ENCODE measurements around the gene RTL1.

RTL1 gene

DNA sequence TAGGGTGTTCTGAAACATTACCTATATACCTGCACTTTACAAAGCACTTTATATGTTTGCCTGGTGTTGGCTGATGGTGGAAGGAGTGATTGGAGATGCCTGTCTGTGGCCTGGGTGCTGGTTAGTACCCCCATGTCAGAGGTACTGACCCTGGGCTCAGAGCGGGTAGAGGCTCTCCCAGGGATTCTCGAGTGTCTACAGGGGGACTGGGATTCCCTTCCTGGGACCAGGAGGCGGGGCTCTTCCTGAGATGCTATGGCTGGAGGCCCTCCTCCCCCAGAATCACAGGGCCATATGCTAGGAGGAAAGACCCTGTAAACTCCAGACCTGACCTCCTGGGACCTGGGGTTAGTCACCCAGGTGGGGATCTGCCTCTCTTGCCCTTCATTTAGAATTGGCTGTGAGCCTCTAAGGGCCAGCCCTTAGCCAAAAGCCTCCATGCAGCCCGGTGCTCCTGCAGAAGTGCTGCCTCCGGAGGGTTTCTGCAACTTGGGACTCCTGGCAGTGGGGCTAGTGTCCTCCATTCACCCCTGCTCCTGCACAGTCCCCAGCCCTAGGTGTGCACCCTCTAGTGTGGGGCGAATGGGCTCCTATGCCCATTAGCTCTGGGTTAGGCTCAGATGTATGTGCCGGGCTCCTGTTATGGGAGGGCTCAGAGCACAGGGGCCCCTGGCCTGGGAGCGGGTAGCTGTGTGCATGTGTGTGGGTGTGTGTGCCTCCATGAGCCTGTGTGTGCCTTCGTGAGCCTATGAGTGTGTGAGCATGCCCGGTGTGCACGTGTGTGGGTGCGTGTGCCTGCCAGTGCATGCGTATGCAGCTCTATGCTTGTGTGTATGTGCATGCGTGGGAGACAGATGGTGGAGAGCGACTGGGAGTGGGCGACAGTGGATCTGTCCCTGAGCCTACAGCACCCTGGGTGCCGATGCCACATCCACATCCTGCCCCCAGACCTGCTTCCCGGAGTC, 36.6 kb downstream of the RTL1 start:
- no peak for DNase-seq (ENCODE audit: low spot score)

DNA sequence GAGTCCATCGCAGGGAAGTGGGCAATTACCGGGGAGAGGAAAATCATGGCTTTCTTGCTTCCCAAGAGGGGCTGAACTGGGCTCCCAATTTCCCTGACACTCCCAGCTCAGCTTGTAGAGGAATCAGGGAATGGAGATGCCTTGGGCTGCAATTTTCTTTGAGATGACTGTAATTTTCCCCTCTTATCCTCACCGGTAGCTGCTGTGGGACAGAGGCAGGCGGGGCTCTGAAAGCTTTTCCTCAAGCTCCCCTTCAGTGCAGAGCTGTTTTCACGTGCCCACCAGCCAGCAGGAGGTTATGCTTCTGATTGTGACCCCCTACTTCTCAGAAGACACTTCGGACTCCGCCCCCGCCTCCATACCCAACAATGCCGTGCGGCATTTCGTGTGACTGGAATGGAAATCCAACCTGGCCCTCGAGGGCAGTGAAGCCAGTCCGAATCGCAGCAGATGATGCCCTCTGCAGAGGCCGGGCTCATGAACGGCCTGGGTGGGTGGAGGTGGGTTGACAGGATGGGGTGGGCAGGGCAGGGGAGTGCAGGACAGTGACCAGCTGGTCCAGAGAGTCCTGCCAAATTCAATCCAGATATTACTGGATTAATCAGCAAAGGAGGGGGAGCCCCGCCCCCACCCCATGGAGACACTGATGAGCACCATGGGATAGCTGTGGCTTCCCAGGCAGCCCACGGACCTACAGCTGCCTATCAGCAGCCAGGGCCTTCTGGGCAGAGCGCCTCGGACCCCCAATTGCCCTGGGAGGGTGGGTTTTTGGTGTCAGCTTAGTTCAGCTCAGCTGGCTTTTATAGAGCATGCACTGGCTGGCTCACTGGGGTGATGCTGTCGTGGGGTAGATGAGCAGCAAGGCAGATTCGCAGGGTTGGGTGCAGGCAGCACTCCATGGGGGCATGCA, 37.6 kb downstream of the RTL1 start:
- DNase-seq (ENCODE audit: low spot score): no peak

GRCh38 chr14:100864960-100865681, 38.4 kb downstream of the RTL1 start:
- DNase-seq (ENCODE audit: low spot score): no peak

GRCh38 chr14:100864206-100864605, 39.3 kb downstream of the RTL1 start:
- DNase-seq (ENCODE audit: low spot score): no peak

DNA sequence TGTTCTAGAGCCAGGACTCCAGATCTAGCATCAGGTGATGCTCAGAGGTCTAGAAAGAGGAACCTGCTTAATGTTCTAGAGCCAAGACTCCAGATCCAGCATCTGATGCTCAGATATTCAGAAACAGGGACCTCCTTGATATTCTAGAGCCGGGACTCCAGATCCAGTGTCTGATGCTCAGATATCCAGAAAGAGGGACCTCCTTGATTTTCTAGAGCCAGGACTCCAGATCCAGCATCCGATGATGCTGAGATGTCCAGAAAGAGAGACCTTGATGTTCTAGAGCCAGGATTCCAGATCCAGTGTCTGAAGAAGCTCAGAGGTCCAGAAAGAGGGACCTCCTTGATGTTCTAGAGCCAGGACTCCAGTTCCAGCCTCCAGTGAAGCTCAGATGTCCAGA, 40.7 kb downstream of the RTL1 start:
- DNase-seq (ENCODE audit: low spot score): no peak

DNA sequence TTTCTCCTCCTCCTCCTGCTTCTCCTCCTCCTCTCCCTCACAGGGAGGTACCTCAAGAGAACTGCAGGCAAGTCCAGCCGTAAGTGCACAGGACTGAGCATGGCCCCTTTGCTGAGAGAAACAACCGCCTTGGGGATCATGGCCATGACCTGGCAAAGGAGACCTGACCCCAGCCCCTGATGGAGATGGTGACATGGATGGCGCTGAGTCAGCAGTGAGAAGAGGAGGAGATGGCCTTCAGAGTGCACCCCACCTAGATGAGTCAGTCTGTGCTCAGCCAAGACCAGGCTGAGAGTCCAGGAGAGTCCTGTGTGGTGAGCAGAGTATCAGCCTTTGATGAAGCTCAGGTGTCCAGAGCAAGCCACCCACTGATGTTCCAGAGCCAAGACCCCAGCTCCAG, 41.2 kb downstream of the RTL1 start:
- DNase-seq (ENCODE audit: low spot score): no peak

- DNase-seq (ENCODE audit: low spot score): no peak
Observed at GRCh38 chr14:100861937-100862247, 41.6 kb downstream of the RTL1 start.

DNA sequence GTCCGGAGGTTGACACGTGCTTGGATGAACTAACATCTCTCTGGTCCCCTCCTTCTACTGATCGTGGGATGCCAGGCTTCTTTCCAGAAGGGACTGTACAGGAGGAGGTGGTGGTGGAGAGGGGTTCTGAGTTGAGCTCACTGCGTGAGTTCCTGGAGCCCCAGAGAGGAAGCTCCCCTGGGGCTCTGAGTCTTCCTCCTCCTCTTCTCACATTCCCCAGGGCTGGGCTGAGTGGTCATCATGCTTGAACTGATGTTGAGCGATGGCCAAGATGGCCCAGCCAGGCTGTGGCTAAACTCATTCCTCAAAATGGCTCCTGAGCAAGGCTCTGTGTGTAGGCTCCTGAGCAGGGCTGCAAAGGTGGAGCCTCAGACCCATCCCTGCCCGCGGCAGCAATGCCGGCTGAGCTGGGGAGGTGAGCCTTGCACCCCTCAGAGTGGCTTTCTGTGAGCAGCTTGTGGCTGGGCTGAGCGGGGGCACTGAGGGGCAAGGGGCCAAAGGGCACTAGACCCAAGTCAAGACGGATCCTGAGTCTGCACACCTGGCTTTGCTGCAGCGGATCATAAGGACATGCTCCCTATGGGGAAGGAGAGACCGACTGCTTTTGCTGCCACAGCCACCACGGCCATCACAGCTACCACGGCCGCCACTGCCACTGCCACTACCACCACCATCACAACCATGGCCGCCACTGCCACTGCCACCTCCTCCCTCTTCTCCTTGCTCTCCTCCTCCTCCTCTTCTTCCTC, 42.2 kb downstream of the RTL1 start:
- DNase-seq (ENCODE audit: low spot score): no peak

DNA sequence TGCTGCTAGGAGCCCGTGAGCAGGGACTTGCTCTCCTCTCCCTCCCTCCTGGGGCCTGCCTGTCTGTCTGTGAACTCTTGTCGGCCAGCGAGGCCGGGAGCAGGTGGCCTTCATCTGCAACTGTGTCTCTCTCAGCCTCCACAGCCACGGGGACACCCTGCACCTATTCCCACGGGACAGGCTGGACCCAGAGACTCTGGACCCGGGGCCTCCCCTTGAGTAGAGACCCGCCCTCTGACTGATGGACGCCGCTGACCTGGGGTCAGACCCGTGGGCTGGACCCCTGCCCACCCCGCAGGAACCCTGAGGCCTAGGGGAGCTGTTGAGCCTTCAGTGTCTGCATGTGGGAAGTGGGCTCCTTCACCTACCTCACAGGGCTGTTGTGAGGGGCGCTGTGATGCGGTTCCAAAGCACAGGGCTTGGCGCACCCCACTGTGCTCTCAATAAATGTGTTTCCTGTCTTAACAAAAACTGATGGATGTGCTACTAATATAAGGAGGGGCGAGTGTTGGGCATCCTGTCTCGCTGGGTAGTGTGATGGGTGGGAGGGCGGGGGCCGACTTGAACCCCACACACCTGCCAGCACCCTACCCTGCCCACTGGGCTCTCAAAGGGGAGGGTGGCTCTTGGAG, 42.9 kb downstream of the RTL1 start:
- DNase-seq (ENCODE audit: low spot score): no peak

DNA sequence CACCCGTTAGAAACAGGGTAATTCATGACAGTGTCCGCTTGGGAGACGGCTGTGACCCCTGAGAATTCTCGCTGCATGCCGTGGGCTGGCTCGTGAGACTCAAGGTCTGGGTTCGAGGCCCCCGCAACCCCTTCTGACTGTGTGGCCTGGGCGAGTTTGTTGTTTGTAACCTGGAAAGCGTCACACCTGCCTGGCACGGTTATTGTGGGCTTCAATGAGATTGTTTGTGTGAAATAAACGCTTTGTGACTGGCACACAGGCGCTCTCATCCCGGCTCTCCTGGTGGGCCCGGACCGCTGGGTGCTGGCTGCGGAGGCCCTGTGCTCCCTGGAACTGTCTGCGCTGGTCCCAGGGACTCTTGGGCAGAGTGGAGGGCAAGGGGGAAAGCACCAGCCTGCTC, 43.7 kb downstream of the RTL1 start:
- no peak for DNase-seq (ENCODE audit: low spot score)

- DNase-seq (ENCODE audit: low spot score): no peak
Observed at GRCh38 chr14:100858838-100859220, 44.7 kb downstream of the RTL1 start.

GRCh38 chr14:100857923-100858837, 45.3 kb downstream of the RTL1 start:
- DNase-seq (ENCODE audit: low spot score): no peak

DNA sequence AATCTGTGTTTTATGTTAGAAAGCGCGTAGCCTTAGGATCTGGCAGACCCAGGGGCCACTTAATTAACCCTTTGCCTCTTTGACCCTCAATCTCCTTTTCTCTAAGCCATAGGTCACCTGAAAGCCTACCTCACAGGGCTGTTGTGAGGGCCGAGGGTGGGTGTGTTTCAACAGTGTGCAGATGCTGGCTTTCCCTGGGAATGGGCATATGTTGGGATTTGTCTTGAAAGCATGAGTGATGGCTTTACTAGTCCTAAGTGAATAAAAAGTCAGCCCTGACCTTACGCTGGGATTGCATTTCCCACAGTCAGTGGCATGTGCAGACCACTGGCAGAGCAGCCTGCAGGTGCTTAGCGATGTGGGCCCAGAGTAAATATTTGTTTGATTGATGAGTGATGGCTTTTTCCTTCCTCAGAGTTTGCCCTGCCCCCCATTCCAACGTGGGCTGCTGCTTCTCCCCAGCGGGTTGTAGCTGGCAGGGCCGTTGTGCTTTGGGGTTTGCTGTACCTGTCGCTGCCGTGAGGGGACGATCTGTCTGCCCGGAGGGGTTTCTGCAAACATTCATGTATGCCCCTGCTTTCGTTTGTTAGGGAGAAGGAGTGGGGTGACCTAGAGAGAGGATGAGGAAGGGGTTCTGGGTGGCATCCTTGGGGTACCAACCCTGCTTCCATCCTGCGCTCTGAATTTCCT, 46.1 kb downstream of the RTL1 start:
- DNase-seq (ENCODE audit: low spot score): no peak

DNA sequence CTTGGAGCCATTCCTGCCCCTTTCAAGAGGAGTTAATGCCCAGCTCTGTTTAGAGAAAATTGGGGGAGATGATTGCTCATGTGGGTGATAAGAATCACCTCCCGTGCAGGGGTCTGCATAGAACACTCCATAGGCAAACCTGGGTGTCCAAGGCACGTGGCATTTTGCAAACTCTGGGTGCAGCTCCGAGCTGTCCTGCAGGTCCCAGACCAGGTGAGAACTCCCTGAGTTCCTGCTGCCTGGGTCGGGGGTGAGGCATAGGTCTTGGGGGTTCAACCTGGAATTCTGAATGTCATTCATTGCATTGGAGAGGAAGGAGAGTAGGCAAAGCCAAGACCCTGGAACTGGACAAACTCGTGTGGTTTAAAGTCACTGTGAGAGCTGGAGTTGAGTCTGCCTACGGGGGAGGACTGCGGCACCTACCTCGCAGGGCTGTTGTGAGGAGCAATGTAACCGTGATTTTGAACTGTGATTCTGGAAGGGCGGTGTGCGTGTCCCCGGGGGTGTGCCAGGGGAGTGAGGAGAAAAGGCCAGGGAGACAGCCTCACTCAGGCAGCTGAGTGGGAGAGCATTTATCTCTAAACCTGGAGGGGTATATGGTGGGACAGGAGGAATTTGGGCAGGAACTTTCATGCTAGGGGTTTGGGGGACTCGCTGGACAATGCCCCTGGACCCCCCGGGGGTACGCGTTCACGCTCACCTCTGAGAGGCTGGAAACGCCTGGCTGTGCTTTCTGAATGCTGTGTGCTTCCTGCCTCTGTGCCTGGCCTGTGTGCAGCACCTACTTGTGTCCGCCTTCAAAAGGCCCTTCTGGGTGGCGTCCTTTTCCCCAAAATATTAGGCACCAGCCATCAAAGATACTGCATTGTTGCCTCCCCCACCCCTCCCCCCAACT, 47.2 kb downstream of the RTL1 start:
- DNase-seq (ENCODE audit: low spot score): no peak

DNA sequence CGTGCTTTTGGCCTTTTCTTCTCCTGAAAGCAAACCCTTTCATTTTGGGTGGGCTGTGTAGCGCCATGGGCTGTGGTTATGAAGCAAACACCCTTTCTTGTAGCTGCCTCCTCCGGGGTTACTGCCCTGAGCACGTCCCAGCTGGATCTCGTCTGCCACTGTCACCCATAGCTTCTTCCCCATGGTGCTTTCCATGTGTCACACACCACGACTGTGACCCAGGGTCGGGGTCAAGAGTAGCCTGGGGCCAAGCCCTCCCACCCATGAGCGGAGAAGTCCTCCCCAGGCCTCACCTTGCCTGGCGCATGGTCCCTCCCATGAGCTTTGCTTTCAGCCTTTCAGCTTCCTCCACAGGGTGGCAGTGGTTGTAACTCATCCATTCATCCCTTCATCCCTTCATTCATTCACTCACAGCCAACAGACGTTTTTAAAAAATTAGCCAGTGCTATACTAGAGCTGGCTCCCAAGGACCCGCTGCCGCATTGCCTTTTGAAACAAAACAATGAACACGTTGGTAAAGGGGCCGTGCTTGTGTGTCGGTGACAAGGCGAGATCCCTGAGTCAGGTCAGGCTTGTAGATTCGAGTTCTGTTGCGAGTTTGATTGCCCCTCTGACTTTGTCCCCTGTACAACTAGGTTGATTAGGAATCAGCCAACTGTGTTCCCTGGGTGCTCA, 48.1 kb downstream of the RTL1 start:
- DNase-seq (ENCODE audit: low spot score): no peak

DNA sequence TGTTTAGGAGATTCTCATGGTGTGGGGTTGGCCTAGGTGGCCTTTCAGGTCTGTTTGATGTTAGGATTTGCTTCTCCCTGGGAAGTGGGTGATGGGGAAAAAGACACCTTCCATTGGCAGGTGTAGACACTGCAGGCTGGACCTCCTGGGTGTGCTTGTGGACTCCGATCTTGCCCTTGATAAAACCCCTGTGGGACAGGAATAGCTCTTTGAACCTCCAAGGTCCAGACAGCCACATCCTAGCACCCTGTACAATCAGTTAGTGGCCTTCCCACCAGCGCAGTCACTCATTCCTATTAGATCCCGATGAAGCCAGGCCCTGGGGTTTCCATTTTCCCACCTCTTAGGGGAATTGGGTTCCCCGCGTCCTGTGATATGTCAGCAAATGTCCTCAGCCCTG, 49.1 kb downstream of the RTL1 start:
- DNase-seq (ENCODE audit: low spot score): no peak

DNA sequence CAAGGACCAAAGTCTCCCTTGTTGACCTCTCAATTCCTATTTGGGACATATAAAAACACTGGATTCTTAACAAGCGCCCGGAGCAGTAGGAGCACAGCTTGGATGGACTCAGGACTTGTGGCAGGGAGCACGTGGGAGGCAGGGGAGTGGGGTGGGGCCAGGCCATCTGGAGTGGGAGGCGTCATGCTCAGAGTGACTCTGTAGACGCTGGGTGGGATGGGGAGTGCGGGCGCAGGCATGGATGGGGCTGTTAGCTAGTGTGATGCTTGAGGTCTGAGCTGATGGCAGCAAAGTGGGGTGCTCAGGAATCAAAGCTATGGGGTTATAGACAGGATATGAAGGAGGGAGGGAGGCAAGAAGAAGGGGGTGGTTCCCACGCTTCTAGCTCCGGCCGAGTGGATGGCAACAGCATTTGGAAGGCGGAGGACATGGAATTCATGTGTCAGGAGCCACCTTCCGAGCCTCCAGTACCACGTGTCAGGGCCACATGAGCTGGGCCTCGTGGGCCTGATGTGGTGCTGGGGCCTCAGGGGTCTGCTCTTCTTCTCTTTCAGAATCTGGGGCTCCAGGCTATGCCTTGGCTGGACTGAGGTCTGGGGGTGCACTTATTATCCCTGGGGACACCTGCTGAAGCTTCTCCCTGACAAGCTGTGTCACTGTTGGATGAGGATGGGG, 51.4 kb downstream of the RTL1 start:
- no peak for DNase-seq (ENCODE audit: low spot score)

DNA sequence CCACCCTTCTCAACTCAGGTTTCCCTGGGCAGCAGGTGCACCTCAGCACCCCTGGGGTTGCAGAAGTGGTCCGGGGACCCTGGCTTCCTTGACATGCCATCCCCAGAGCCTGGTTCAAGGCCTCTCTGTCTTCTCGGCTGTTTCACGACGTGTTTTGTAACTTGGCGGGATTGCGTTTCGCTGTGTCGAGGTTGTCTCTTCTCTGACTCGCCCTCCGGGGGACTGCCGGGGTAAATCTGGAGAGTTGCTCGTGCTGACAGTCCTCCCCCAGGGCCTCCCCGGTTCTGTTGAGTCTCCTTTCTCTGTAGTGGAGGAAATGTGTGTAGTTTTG, 52.0 kb downstream of the RTL1 start:
- DNase-seq (ENCODE audit: low spot score): no peak
